ENCODE data around the gene ANP32D.
"Not testable (repeated sequence)": the region's sequence is repeated elsewhere in the genome, so short reads cannot be mapped to it uniquely, and the experiment has no call there.

Gene ANP32D

DNA sequence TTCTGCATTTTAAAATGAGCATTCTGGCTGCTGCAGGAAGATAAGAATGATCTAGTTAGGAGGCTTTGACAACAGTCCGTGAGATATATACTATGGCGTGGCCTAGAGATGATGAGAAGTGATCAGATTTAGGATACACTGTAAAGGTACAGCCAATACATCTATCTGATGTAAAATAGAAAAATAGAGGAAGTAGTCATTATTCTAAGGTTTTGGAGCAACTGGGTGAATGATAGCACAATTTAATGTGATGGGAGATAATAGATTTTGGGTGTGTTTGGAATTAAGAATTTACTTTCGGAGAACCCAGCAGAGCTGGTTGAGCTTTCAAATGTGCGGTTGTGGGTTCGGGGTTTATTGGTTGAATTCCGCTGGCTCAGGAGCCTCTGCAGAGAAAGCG is at the start of gene ANP32D:
Gene ANP32D (plus strand): TSS at position 301 of the 400 bp plus-strand sequence. CDS start 106 bp downstream, outside the sequence.
- DNase-seq (ENCODE audit: low spot score): no peak

GRCh38 chr12:48423171-48423570 is 49.2 kb upstream of the ANP32D start:
- DNase-seq (ENCODE audit: low spot score): no peak

DNA sequence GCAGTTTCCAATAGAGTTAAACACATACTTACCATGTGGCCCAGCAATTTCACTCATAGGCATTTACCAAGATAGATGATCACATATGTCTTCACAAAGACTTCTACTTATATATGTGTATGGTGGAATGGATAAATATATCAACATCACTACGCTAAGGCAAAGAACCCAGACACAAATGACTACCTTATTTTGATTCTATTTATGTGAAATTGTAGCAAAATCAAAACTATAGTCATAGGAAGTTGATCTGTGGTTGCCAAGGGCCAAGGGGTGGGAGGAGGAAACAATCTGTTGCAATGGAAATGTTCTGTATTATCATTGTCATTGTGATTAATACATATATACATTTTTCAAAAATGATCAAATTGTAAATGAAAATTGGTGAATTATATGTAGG is 47.7 kb upstream of the ANP32D start:
- no peak for DNase-seq (ENCODE audit: low spot score)

DNA sequence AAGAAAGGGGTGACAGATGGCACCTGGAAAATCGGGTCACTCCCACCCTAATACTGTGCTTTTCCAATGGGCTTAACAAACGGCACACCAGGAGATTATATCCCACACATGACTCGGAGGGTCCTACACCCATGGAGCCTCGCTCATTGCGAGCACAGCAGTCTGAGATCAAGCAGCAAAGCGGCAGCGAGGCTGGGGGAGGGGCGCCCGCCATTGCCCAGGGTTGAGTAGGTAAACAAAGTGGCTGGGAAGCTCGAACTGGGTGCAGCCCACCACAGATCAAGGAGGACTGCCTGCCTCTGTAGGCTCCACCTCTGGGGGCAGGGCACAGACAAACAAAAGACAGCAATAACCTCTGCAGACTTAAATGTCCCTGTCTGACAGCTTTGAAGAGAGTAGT is 38.3 kb upstream of the ANP32D start:
- DNase-seq (ENCODE audit: low spot score): not testable (repeated sequence)

DNA sequence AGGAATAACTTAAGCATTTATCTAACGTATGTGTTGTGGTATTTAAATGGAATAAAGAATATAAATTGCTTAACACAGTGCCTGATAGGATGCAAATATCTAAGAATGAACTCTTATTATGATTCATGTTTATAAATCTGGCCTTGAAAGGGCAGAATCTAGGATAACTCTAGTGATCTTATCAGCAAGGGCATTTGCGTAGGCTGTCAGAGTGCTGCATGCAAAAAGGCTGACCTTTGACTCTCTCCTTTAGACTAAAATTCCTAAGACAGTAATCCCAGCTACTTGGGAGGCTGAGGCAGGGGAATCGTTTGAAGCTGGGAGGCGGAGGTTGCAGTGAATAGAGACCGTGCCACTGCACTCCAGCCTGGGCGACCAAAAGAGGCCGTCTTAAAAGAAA is 31.3 kb upstream of the ANP32D start:
- no peak for DNase-seq (ENCODE audit: low spot score)

GRCh38 chr12:48442179-48442847 is 30.0 kb upstream of the ANP32D start:
- DNase-seq (ENCODE audit: low spot score): no peak

GRCh38 chr12:48445538-48445937 is 26.8 kb upstream of the ANP32D start:
- DNase-seq (ENCODE audit: low spot score): no peak

DNA sequence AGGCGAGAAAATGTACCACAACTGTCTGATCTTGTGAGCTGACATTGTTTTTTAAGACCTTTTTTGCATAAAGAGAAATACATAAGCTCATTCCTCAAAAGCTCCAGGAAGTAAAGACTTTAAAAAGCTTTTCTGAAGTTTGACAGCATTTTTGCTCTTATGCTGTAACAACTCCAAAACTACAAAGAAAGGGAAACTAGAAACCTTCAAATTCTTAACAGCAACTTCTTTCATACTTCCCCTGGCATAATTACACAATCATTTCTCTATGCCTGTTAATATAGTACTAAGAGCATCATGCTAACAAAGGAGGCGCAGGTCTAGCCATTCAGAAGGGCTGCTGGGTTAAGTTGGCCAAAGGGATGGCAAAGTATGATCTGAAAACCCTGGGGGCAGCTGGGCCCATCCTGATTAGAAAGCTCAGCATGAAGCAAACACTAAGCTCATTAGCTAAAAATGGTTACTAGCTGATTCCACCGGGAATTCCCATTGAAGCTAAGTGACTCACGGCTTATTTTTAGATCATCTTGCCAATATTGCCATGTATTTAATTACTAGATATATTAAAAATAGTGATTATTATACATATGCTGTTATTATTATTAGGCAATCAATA is 26.1 kb upstream of the ANP32D start:
- no peak for DNase-seq (ENCODE audit: low spot score)

DNA sequence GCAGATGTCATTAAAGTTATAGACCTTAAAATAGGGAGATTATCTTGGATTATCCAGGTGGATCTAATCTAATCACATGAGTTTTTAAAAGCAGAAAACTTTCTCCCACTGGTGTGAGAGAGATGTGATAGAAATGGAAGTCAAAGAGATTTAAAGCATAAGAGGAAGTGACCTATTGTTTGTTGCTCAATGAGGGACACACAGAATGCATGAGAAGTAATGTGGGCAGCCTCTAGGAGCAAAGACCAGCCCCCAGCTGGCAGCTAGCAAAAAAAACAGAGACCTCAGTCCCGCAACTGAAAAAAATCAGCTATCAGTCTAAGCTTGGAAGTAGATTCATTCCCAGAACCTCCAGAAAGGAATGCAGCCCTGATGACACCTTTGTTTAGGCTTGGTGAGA is 24.6 kb upstream of the ANP32D start:
- DNase-seq (ENCODE audit: low spot score): no peak

- DNase-seq (ENCODE audit: low spot score): no peak
These were observed 21.0 kb upstream of the ANP32D start for GRCh38 chr12:48451372-48451771.

GRCh38 chr12:48452961-48453360 is 19.4 kb upstream of the ANP32D start:
- DNase-seq (ENCODE audit: low spot score): not testable (repeated sequence)

DNA sequence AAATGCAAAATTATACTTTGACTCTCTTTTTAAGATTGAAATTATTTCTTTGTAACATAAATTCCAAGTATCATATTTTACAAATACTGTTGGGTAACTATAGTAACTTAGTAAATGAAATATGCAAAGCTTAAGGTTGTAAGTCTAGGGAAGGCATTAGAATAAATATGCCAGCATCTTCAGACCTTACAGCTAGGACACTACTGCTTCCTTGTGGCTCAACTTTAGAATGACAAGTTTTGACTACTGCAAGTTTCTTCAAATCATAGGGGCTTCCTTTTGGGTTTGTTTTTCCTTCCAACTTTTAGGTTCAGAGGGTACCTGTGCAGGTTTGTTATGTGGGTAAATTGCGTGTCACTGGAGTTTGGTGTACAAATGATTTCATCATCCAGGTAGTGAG is 17.7 kb upstream of the ANP32D start:
- DNase-seq (ENCODE audit: low spot score): no peak

- no peak for DNase-seq (ENCODE audit: low spot score)
These were observed 17.2 kb upstream of the ANP32D start for GRCh38 chr12:48455116-48455515.

DNA sequence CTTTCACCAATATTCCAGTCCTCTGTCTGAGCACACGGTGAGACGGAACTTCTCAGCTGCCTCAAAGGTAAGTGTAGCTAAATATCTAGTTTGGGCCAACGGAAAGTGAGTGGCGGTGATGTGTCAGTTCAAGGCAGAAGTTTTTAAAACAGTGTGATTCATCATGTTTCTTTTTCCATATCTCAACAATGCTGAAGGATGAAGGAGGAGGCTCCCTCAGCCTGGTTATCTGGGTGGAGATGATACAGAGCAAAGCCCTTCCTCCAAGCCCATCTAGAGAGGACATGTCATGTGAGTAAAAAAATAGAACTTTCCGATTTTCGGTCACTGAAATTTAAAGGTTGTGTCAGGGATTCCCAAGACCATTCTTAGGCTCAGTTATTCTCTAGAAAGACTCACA is 13.1 kb upstream of the ANP32D start:
- DNase-seq (ENCODE audit: low spot score): no peak

GRCh38 chr12:48469027-48469426 is 3.3 kb upstream of the ANP32D start:
- not testable (repeated sequence) for DNase-seq (ENCODE audit: low spot score)

GRCh38 chr12:48473061-48473460 is 702 bp downstream of the ANP32D start:
- DNase-seq (ENCODE audit: low spot score): no peak

- not testable (repeated sequence) for DNase-seq (ENCODE audit: low spot score)
These were observed 2.1 kb downstream of the ANP32D start for GRCh38 chr12:48474497-48474896.

- DNase-seq (ENCODE audit: low spot score): no peak
These were observed 9.8 kb downstream of the ANP32D start, which contains the start of gene C12orf54 for GRCh38 chr12:48482198-48482597. Gene C12orf54 (plus strand): TSS chr12:48482498. CDS start chr12:48483297, 799 bp downstream.

GRCh38 chr12:48482930-48483329 is 10.6 kb downstream of the ANP32D start:
- no peak for DNase-seq (ENCODE audit: low spot score)

- DNase-seq (ENCODE audit: low spot score): no peak
These were observed 13.9 kb downstream of the ANP32D start for GRCh38 chr12:48486261-48486660.

DNA sequence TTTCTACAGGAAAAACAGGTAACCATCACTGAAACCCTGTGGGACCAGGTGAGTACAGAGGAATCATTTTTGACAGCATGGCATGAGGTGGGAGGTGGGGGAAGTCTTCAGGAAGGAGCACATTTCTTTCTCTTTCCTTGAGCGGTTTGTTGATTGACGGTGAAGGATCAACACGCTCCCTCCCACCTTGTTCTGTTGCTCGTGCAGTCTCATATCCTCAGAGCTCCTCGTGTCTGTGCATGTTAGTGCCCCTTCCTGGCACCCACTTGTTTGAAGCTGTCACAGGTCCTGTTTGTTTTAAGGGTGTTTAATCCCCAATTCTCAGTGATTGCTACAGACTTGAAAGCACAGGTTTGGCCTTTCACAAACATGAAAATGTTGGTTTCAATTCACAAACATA is 14.3 kb downstream of the ANP32D start:
- DNase-seq (ENCODE audit: low spot score): no peak

DNA sequence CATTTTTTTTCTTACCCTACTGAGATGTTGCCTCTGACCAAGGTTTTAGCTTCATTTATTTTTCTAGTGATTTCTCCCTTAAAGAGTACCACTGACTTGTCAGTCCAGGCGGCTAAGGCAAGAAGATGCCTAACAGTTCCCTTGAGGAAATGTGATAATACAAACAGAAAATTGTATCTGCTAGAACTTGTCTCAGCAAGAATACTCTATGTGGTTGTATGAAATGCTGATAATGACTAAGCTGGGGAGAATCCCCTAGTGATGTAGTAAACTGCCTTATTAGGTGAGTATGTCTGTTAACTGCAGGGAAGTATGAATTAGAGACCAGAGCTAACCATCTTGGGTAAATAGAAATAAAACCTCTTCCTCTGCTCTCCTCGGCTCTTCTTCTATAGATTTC is 16.7 kb downstream of the ANP32D start:
- no peak for DNase-seq (ENCODE audit: low spot score)

- not testable (repeated sequence) for DNase-seq (ENCODE audit: low spot score)
These were observed 17.1 kb downstream of the ANP32D start for GRCh38 chr12:48489456-48489855.

DNA sequence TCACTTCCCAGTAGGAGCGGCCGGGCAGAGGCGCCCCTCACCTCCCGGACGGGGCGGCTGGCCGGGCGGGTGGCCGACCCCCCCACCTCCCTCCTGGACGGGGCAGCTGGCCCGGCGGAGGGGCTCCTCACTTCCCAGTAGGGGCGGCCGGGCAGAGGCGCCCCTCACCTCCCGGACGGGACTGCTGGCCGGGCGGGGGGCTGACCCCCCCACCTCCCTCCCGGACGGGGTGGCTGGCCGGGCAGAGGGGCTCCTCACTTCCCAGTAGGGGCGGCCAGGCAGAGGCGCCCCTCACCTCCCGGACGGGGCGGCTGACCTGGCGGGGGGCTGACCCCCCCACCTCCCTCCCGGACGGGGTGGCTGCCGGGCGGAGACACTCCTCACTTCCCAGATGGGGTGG is 27.9 kb downstream of the ANP32D start:
- DNase-seq (ENCODE audit: low spot score): not testable (repeated sequence)
